ENCODE data around the gene PTPRK.

DNA sequence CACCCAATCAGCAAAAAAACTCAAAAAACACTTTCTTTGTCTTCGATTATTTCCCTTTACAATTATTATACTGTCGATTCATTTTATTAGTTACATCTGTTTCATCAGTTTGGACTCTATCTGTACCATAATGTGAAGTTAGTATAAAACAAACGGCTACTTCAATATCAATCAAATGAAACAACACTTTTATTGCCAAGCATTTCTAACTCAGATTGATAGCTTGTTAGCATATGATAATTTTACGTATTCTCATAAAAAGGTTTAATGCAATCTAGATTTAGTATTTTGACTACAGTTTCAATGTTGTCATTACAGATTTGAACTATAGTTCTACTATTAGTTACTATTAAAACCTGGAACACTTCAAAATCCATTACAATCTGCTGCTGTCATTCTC is 149.3 kb downstream of the PTPRK start:
- TF ChIP-seq, protein P1, sequence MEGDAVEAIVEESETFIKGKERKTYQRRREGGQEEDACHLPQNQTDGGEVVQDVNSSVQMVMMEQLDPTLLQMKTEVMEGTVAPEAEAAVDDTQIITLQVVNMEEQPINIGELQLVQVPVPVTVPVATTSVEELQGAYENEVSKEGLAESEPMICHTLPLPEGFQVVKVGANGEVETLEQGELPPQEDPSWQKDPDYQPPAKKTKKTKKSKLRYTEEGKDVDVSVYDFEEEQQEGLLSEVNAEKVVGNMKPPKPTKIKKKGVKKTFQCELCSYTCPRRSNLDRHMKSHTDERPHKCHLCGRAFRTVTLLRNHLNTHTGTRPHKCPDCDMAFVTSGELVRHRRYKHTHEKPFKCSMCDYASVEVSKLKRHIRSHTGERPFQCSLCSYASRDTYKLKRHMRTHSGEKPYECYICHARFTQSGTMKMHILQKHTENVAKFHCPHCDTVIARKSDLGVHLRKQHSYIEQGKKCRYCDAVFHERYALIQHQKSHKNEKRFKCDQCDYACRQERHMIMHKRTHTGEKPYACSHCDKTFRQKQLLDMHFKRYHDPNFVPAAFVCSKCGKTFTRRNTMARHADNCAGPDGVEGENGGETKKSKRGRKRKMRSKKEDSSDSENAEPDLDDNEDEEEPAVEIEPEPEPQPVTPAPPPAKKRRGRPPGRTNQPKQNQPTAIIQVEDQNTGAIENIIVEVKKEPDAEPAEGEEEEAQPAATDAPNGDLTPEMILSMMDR (IDR thresholded peaks at IDR 0.05), result no peak
- no peak for TF ChIP-seq POLR2A (IDR thresholded peaks at IDR 0.05)

Data from lower leg skin (tissue), 3 donors.